ENCODE data around the gene ERGIC1.

- TF ChIP-seq CTCF (IDR thresholded peaks at IDR 0.05; ENCODE audit: poor library complexity, severe bottlenecking) (no peak), REST (IDR thresholded peaks at IDR 0.05; ENCODE audit: borderline replicate concordance) (no peak), EP300 (conservative IDR thresholded peaks at IDR 0.05; ENCODE audit: poor library complexity, severe bottlenecking) (no peak), EZH2 (IDR thresholded peaks at IDR 0.05; ENCODE audit: borderline replicate concordance, insufficient read depth, low read length, poor library complexity, severe bottlenecking) (no peak), POLR2AphosphoS5 (IDR thresholded peaks at IDR 0.05) (no peak)
Measured at GRCh38 chr5:172855597-172856292, 21.7 kb downstream of the ERGIC1 start.
